DMS114 treated with DMSO at 0.1 percent for 48 hours (cell line): ENCODE results near the gene EPHB4.
"Not testable (repeated sequence)": the region's sequence is repeated elsewhere in the genome, so short reads cannot be mapped to it uniquely, and the experiment has no call there.

Source experiments
- DNase-seq: peaks from one replicate; lab custom pipeline; 2025; ENCODE audit not compliant: unreplicated experiment; lab: John Stamatoyannopoulos, UW

The EPHB4 gene

GRCh38 chr7:100822236-100823139 lies 4.8 kb downstream of the EPHB4 start:
- DNase-seq = no peak

GRCh38 chr7:100819586-100819985 lies 7.7 kb downstream of the EPHB4 start:
- no peak for DNase-seq

GRCh38 chr7:100818825-100819224 lies 8.5 kb downstream of the EPHB4 start:
- DNase-seq = no peak

GRCh38 chr7:100818366-100818765 lies 9.0 kb downstream of the EPHB4 start:
- no peak for DNase-seq

- no peak for DNase-seq
Measured at GRCh38 chr7:100817097-100817496, 10.2 kb downstream of the EPHB4 start.

GRCh38 chr7:100816515-100816914 lies 10.8 kb downstream of the EPHB4 start:
- not testable (repeated sequence) for DNase-seq

GRCh38 chr7:100812729-100813128 lies 14.6 kb downstream of the EPHB4 start:
- no peak for DNase-seq

- DNase-seq = no peak
Measured at GRCh38 chr7:100811480-100811879, 15.8 kb downstream of the EPHB4 start.

- DNase-seq = no peak
Measured at GRCh38 chr7:100808354-100808875, 18.9 kb downstream of the EPHB4 start.

- DNase-seq = not testable (repeated sequence)
Measured at GRCh38 chr7:100806883-100807282, 20.4 kb downstream of the EPHB4 start.

GRCh38 chr7:100806276-100806675 lies 21.0 kb downstream of the EPHB4 start:
- no peak for DNase-seq

- no peak for DNase-seq
Measured at GRCh38 chr7:100804681-100805431, 22.5 kb downstream of the EPHB4 start.

- peak; percentile 58 for DNase-seq
Measured at GRCh38 chr7:100803398-100804161, 23.7 kb downstream of the EPHB4 start.

GRCh38 chr7:100802951-100803350 lies 24.4 kb downstream of the EPHB4 start:
- no peak for DNase-seq

GRCh38 chr7:100801833-100802568 lies 25.3 kb downstream of the EPHB4 start:
- no peak for DNase-seq

- DNase-seq = peak; percentile 5
Measured at GRCh38 chr7:100799037-100799896, 28.1 kb downstream of the EPHB4 start.

GRCh38 chr7:100794741-100795140 lies 32.6 kb downstream of the EPHB4 start:
- DNase-seq = no peak

GRCh38 chr7:100793806-100794660 lies 33.3 kb downstream of the EPHB4 start:
- DNase-seq = no peak
